ENCODE measurements around the gene PKNOX1.
"Not testable (repeated sequence)": the region's sequence is repeated elsewhere in the genome, so short reads cannot be mapped to it uniquely, and the experiment has no call there.

PKNOX1 gene

GRCh38 chr21:42973991-42974831 lies at the start of gene PKNOX1:
Gene PKNOX1, plus strand, starts transcription at chr21:42974562. Its CDS starts 29,820 bp downstream, at chr21:43004382.
- peak; percentile 98 for DNase-seq (ENCODE audit: low spot score)

- no peak for DNase-seq (ENCODE audit: low spot score)
These were observed 49.0 kb upstream of the PKNOX1 start, which contains the start of gene ERVH48-1 for GRCh38 chr21:42925114-42925926. Gene ERVH48-1, minus strand, starts transcription at chr21:42925630. Its CDS starts 6,624 bp downstream, at chr21:42919006.

- not testable (repeated sequence) for DNase-seq (ENCODE audit: low spot score)
These were observed 46.7 kb upstream of the PKNOX1 start for GRCh38 chr21:42927474-42928200.

- DNase-seq (ENCODE audit: low spot score), result no peak
These were observed 44.4 kb upstream of the PKNOX1 start for GRCh38 chr21:42929969-42930368.

- DNase-seq (ENCODE audit: low spot score), result no peak
These were observed 42.7 kb upstream of the PKNOX1 start for GRCh38 chr21:42931560-42932235.

GRCh38 chr21:42932378-42933136 lies 41.8 kb upstream of the PKNOX1 start:
- DNase-seq (ENCODE audit: low spot score), result not testable (repeated sequence)

GRCh38 chr21:42933137-42933970 lies 41.0 kb upstream of the PKNOX1 start:
- DNase-seq (ENCODE audit: low spot score), result not testable (repeated sequence)

- not testable (repeated sequence) for DNase-seq (ENCODE audit: low spot score)
These were observed 40.4 kb upstream of the PKNOX1 start for GRCh38 chr21:42933973-42934372.

GRCh38 chr21:42936360-42936759 lies 38.0 kb upstream of the PKNOX1 start:
- not testable (repeated sequence) for DNase-seq (ENCODE audit: low spot score)

- not testable (repeated sequence) for DNase-seq (ENCODE audit: low spot score)
These were observed 37.1 kb upstream of the PKNOX1 start for GRCh38 chr21:42937034-42937940.

GRCh38 chr21:42937960-42938605 lies 36.3 kb upstream of the PKNOX1 start:
- DNase-seq (ENCODE audit: low spot score), result no peak

- not testable (repeated sequence) for DNase-seq (ENCODE audit: low spot score)
These were observed 35.8 kb upstream of the PKNOX1 start for GRCh38 chr21:42938606-42938995.

GRCh38 chr21:42939582-42940413 lies 34.6 kb upstream of the PKNOX1 start:
- peak; percentile 10 for DNase-seq (ENCODE audit: low spot score)

GRCh38 chr21:42941696-42942085 lies 32.7 kb upstream of the PKNOX1 start:
- no peak for DNase-seq (ENCODE audit: low spot score)

- DNase-seq (ENCODE audit: low spot score), result no peak
These were observed 32.1 kb upstream of the PKNOX1 start for GRCh38 chr21:42942244-42942643.

GRCh38 chr21:42949094-42949755 lies 25.1 kb upstream of the PKNOX1 start:
- DNase-seq (ENCODE audit: low spot score), result not testable (repeated sequence)

- not testable (repeated sequence) for DNase-seq (ENCODE audit: low spot score)
These were observed 23.2 kb upstream of the PKNOX1 start for GRCh38 chr21:42951193-42951592.
